HCT116 (cell line): ENCODE results near the gene HOMER1. TPM values are rescaled to one million over a fixed set of nuclear protein-coding genes. Genes with fewer than 3 reads are reported as not detected.

Source experiments
- ATAC-seq: fragments of 200-7000 bp; cut with Tn5 transposase; 2 replicates; pipeline ENCODE4 v1.9.1; 2020; ENCODE audit warnings: mild to moderate bottlenecking, moderate library complexity
- BruUV-seq: library from RNA; stranded (reverse); fragments of 400-500 nt; replicated peaks from 2 replicates; lab custom pipeline; 2021; lab: Mats Ljungman, UMichigan
- CTCF ChIA-PET: fragments of 300-600 bp; sonication (Branson Sonifier 250); formaldehyde crosslinking; loops from one replicate; lab custom pipeline; 2021; ENCODE audit warnings: antibody characterized with exemption; lab: Charles Lee
- POLR2A ChIA-PET: fragments of 300-600, 350-600 bp; sonication (Branson Sonifier 250); formaldehyde crosslinking; loops from one replicate; lab custom pipeline; 2021; ENCODE audit warnings: antibody characterized with exemption; lab: Charles Lee
- RAD21 ChIA-PET, 2 experiments: fragments of 300-600 bp; sonication (Branson Sonifier 250); formaldehyde crosslinking; loops; one replicate each; lab custom pipeline; 2023; ENCODE audit warnings: low total read pairs in 2 of 2; ENCODE audit not compliant: uncharacterized antibody in 2 of 2, unreplicated experiment in 2 of 2, low non-redundant PET in 1 of 2; lab: Charles Lee
- DNase-seq: peaks from one replicate; pipeline ENCODE4 v3.0.0-alpha.2; 2010; ENCODE audit warnings: low read depth, low spot score
- H2AFZ ChIP-seq: fragments of 200-600 bp; shearing (Covaris generic), sonication (generic); 2 replicates; pipeline ENCODE4 v1.6.1; 2017; ENCODE audit warnings: low read depth, mixed run types, mixed read lengths, antibody characterized with exemption, low read length; ENCODE audit not compliant: poor library complexity, severe bottlenecking
- H3K27ac ChIP-seq: 2 replicates; pipeline ENCODE4 v1.5.1; 2012; ENCODE audit warnings: low read depth, low read length
- H3K27me3 ChIP-seq: fragments of 200-600 bp; sonication (generic); 2 replicates; pipeline ENCODE4 v1.6.1; 2016; ENCODE audit warnings: mixed run types, low read length, mixed read lengths; ENCODE audit not compliant: insufficient read depth
- H3K36me3 ChIP-seq, 2 experiments: fragments of 200-500 bp in 1 of 2; fragments of 200-600 bp in 1 of 2; sonication (Bioruptor generic) in 1 of 2; sonication (generic) in 1 of 2; 2 replicates each; pipeline versions ENCODE4 v1.5.1 to v1.6.1; 2014 to 2016; ENCODE audit warnings: low read length in 2 of 2, inconsistent platforms in 1 of 2, mixed read lengths in 1 of 2, mixed run types in 1 of 2; ENCODE audit not compliant: insufficient read depth in 2 of 2, control insufficient read depth in 1 of 2
- H3K4me1 ChIP-seq, 2 experiments: fragments of 200-600 bp in 1 of 2; sonication (generic) in 1 of 2; 2 replicates each; pipeline versions ENCODE4 v1.5.1 to v1.6.1; 2012 to 2017; ENCODE audit warnings: low read length in 2 of 2, inconsistent platforms in 1 of 2, mild to moderate bottlenecking in 1 of 2, mixed read lengths in 1 of 2, mixed run types in 1 of 2, moderate library complexity in 1 of 2; ENCODE audit not compliant: insufficient read depth in 2 of 2, control insufficient read depth in 1 of 2
- H3K4me2 ChIP-seq: fragments of 200-600 bp; sonication (generic); 2 replicates; pipeline ENCODE4 v1.6.1; 2017; ENCODE audit warnings: mixed run types, low read length, mixed read lengths
- H3K4me3 ChIP-seq, 2 experiments: fragments of 200-600 bp in 1 of 2; sonication (generic) in 1 of 2; replicated peaks in 1 of 2; 2 replicates each; pipeline ENCODE4 v1.5.1; 2011 to 2016; ENCODE audit warnings: low read length in 2 of 2, control low read depth in 1 of 2, low read depth in 1 of 2, mild to moderate bottlenecking in 1 of 2, mixed read lengths in 1 of 2, mixed run types in 1 of 2
- H3K79me2 ChIP-seq: fragments of 200-600 bp; sonication (generic); 2 replicates; pipeline ENCODE4 v1.6.1; 2017; ENCODE audit warnings: mild to moderate bottlenecking, mixed run types, low read length, moderate library complexity, mixed read lengths; ENCODE audit not compliant: insufficient read depth
- H3K9ac ChIP-seq: fragments of 200-600 bp; sonication (generic); 2 replicates; pipeline ENCODE4 v1.6.1; 2016; ENCODE audit warnings: low read length, mixed read lengths
- H3K9me2 ChIP-seq: fragments of 200-600 bp; sonication (generic), shearing (Covaris generic); 2 replicates; pipeline ENCODE4 v1.6.1; 2017; ENCODE audit warnings: mixed run types, mild to moderate bottlenecking, moderate library complexity; ENCODE audit not compliant: insufficient read depth
- H3K9me3 ChIP-seq, 2 experiments: fragments of 200-500 bp in 1 of 2; fragments of 200-600 bp in 1 of 2; sonication (Bioruptor generic) in 1 of 2; sonication (generic) in 1 of 2; 2 replicates each; pipeline ENCODE4 v1.6.1; 2014 to 2017; ENCODE audit warnings: low read length in 2 of 2, mixed read lengths in 2 of 2, inconsistent platforms in 1 of 2, low read depth in 1 of 2, mild to moderate bottlenecking in 1 of 2, mixed run types in 1 of 2, moderate library complexity in 1 of 2; ENCODE audit not compliant: control insufficient read depth in 1 of 2, insufficient read depth in 1 of 2
- H4K20me1 ChIP-seq: fragments of 200-600 bp; sonication (generic), shearing (Covaris generic); 2 replicates; pipeline ENCODE4 v1.6.1; 2017; ENCODE audit warnings: mixed run types, mild to moderate bottlenecking, moderate library complexity; ENCODE audit not compliant: insufficient read depth
- CEBPB ChIP-seq: IDR thresholded peaks from 2 replicates; pipeline ENCODE4 v1.6.1; 2012; ENCODE audit warnings: low read depth
- CTCF ChIP-seq, 3 experiments: fragments of 200-600 bp in 1 of 3; sonication (generic) in 1 of 3; IDR thresholded peaks in 2 of 3; conservative IDR thresholded peaks in 1 of 3; 2 replicates each; pipeline ENCODE4 v1.5.1; 2012 to 2017; ENCODE audit warnings: low read depth in 2 of 3, low read length in 2 of 3, antibody characterized with exemption in 1 of 3, borderline replicate concordance in 1 of 3, control low read depth in 1 of 3, mild to moderate bottlenecking in 1 of 3, mixed read lengths in 1 of 3, mixed run types in 1 of 3, moderate library complexity in 1 of 3; ENCODE audit not compliant: insufficient read depth in 1 of 3
- POLR2A ChIP-seq: IDR thresholded peaks from 2 replicates; pipeline ENCODE4 v1.7.0; 2011; ENCODE audit warnings: borderline replicate concordance; ENCODE audit not compliant: insufficient read depth, insufficient read length; ENCODE audit errors: extremely low read depth
- RAD21 ChIP-seq: IDR thresholded peaks from 2 replicates; pipeline ENCODE4 v1.6.1; 2012; ENCODE audit warnings: low read depth, mild to moderate bottlenecking
- SIN3A ChIP-seq: IDR thresholded peaks from 2 replicates; pipeline ENCODE4 v1.6.1; 2012; ENCODE audit warnings: low read depth
- ZBTB33 ChIP-seq: IDR thresholded peaks from 2 replicates; pipeline ENCODE4 v1.6.1; 2011; ENCODE audit warnings: mild to moderate bottlenecking, low read length, moderate library complexity; ENCODE audit not compliant: insufficient replicate concordance; ENCODE audit errors: extremely low read depth
- intact Hi-C: fragments of 100-400 bp; cut with micrococcal nuclease; formaldehyde crosslinking; loops from 2 replicates; pipeline ENCODE4 v1.10.0; 2022
- total RNA-seq: library from RNA; stranded (reverse); gene quantifications from one replicate; pipeline ENCODE4 v1.2.1, GENCODE V29; 2021; ENCODE audit not compliant: unreplicated experiment

HOMER1 gene
- total RNA-seq, 1 experiment from 2014 or later = 21.4 TPM

GRCh38 chr5:79333852-79334557 lies 179.9 kb downstream of the HOMER1 start:
- RAD21 ChIA-PET = no interaction called here

More at GRCh38 chr5:79333852-79334557, 179.9 kb downstream of the HOMER1 start:
- H3K79me2 ChIP-seq = no peaks in the 10 kb centered on the region
- POLR2A ChIA-PET = no interaction called here
- no peaks in the 10 kb centered on the region for H3K9me3 ChIP-seq
- no peak overlapping the region for H3K9ac ChIP-seq
- no peak overlapping the region for H2AFZ ChIP-seq
- no peak overlapping the region for H3K4me2 ChIP-seq
- H4K20me1 ChIP-seq = no peaks in the 10 kb centered on the region
- H3K36me3 ChIP-seq = no peaks in the 10 kb centered on the region
- CTCF ChIA-PET = no interaction called here
- intact Hi-C loops = no loop called here
- DNase-seq (no peak), ATAC-seq (no peak)
- no peak overlapping the region for H3K4me3 ChIP-seq
- TF ChIP-seq ZBTB33 (no peak), SIN3A (no peak), CEBPB (no peak), POLR2A (no peak), CTCF (IDR thresholded peaks at IDR 0.05 in 2 of 3, conservative IDR thresholded peaks at IDR 0.05 in 1 of 3; ENCODE audit: borderline replicate concordance in 1 of 3, insufficient read depth in 1 of 3, low read depth in 2 of 3, low read length in 2 of 3) (peak in 2 of 3 experiments; percentile 18 to 34; a peak in 3 of 6 replicates), RAD21 (0 out of 2 replicates have a peak, but pooled peaks have one; percentile 7)
- no peaks in the 10 kb centered on the region for H3K9me2 ChIP-seq
- H3K27me3 ChIP-seq = no peaks in the 10 kb centered on the region
- BruUV-seq = no TSS peak
- no peaks in the 10 kb centered on the region for H3K4me1 ChIP-seq
- H3K27ac ChIP-seq = no peak overlapping the region
